HCT116 (cell line): ENCODE measurements around the gene INTS2. TPM values are rescaled to one million over a fixed set of nuclear protein-coding genes. Genes with fewer than 3 reads are reported as not detected.

Experiments used
- ATAC-seq: fragments of 200-7000 bp; cut with Tn5 transposase; 2 replicates; pipeline ENCODE4 v1.9.1; 2020; ENCODE audit warnings: mild to moderate bottlenecking, moderate library complexity
- BruUV-seq: library from RNA; stranded (reverse); fragments of 400-500 nt; replicated peaks from 2 replicates; lab custom pipeline; 2021; lab: Mats Ljungman, UMichigan
- CTCF ChIA-PET: fragments of 300-600 bp; sonication (Branson Sonifier 250); formaldehyde crosslinking; loops from one replicate; lab custom pipeline; 2021; ENCODE audit warnings: antibody characterized with exemption; lab: Charles Lee
- POLR2A ChIA-PET: fragments of 300-600, 350-600 bp; sonication (Branson Sonifier 250); formaldehyde crosslinking; loops from one replicate; lab custom pipeline; 2021; ENCODE audit warnings: antibody characterized with exemption; lab: Charles Lee
- RAD21 ChIA-PET, 2 experiments: fragments of 300-600 bp; sonication (Branson Sonifier 250); formaldehyde crosslinking; loops; one replicate each; lab custom pipeline; 2023; ENCODE audit warnings: low total read pairs in 2 of 2; ENCODE audit not compliant: uncharacterized antibody in 2 of 2, unreplicated experiment in 2 of 2, low non-redundant PET in 1 of 2; lab: Charles Lee
- DNase-seq: peaks from one replicate; pipeline ENCODE4 v3.0.0-alpha.2; 2010; ENCODE audit warnings: low read depth, low spot score
- H2AFZ ChIP-seq: fragments of 200-600 bp; shearing (Covaris generic), sonication (generic); 2 replicates; pipeline ENCODE4 v1.6.1; 2017; ENCODE audit warnings: low read depth, mixed run types, mixed read lengths, antibody characterized with exemption, low read length; ENCODE audit not compliant: poor library complexity, severe bottlenecking
- H3K27ac ChIP-seq: 2 replicates; pipeline ENCODE4 v1.5.1; 2012; ENCODE audit warnings: low read depth, low read length
- H3K27me3 ChIP-seq: fragments of 200-600 bp; sonication (generic); 2 replicates; pipeline ENCODE4 v1.6.1; 2016; ENCODE audit warnings: mixed run types, low read length, mixed read lengths; ENCODE audit not compliant: insufficient read depth
- H3K36me3 ChIP-seq, 2 experiments: fragments of 200-500 bp in 1 of 2; fragments of 200-600 bp in 1 of 2; sonication (Bioruptor generic) in 1 of 2; sonication (generic) in 1 of 2; 2 replicates each; pipeline versions ENCODE4 v1.5.1 to v1.6.1; 2014 to 2016; ENCODE audit warnings: low read length in 2 of 2, inconsistent platforms in 1 of 2, mixed read lengths in 1 of 2, mixed run types in 1 of 2; ENCODE audit not compliant: insufficient read depth in 2 of 2, control insufficient read depth in 1 of 2
- H3K4me1 ChIP-seq, 2 experiments: fragments of 200-600 bp in 1 of 2; sonication (generic) in 1 of 2; 2 replicates each; pipeline versions ENCODE4 v1.5.1 to v1.6.1; 2012 to 2017; ENCODE audit warnings: low read length in 2 of 2, inconsistent platforms in 1 of 2, mild to moderate bottlenecking in 1 of 2, mixed read lengths in 1 of 2, mixed run types in 1 of 2, moderate library complexity in 1 of 2; ENCODE audit not compliant: insufficient read depth in 2 of 2, control insufficient read depth in 1 of 2
- H3K4me2 ChIP-seq: fragments of 200-600 bp; sonication (generic); 2 replicates; pipeline ENCODE4 v1.6.1; 2017; ENCODE audit warnings: mixed run types, low read length, mixed read lengths
- H3K4me3 ChIP-seq, 2 experiments: fragments of 200-600 bp in 1 of 2; sonication (generic) in 1 of 2; replicated peaks in 1 of 2; 2 replicates each; pipeline ENCODE4 v1.5.1; 2011 to 2016; ENCODE audit warnings: low read length in 2 of 2, control low read depth in 1 of 2, low read depth in 1 of 2, mild to moderate bottlenecking in 1 of 2, mixed read lengths in 1 of 2, mixed run types in 1 of 2
- H3K79me2 ChIP-seq: fragments of 200-600 bp; sonication (generic); 2 replicates; pipeline ENCODE4 v1.6.1; 2017; ENCODE audit warnings: mild to moderate bottlenecking, mixed run types, low read length, moderate library complexity, mixed read lengths; ENCODE audit not compliant: insufficient read depth
- H3K9ac ChIP-seq: fragments of 200-600 bp; sonication (generic); 2 replicates; pipeline ENCODE4 v1.6.1; 2016; ENCODE audit warnings: low read length, mixed read lengths
- H3K9me2 ChIP-seq: fragments of 200-600 bp; sonication (generic), shearing (Covaris generic); 2 replicates; pipeline ENCODE4 v1.6.1; 2017; ENCODE audit warnings: mixed run types, mild to moderate bottlenecking, moderate library complexity; ENCODE audit not compliant: insufficient read depth
- H3K9me3 ChIP-seq, 2 experiments: fragments of 200-500 bp in 1 of 2; fragments of 200-600 bp in 1 of 2; sonication (Bioruptor generic) in 1 of 2; sonication (generic) in 1 of 2; 2 replicates each; pipeline ENCODE4 v1.6.1; 2014 to 2017; ENCODE audit warnings: low read length in 2 of 2, mixed read lengths in 2 of 2, inconsistent platforms in 1 of 2, low read depth in 1 of 2, mild to moderate bottlenecking in 1 of 2, mixed run types in 1 of 2, moderate library complexity in 1 of 2; ENCODE audit not compliant: control insufficient read depth in 1 of 2, insufficient read depth in 1 of 2
- H4K20me1 ChIP-seq: fragments of 200-600 bp; sonication (generic), shearing (Covaris generic); 2 replicates; pipeline ENCODE4 v1.6.1; 2017; ENCODE audit warnings: mixed run types, mild to moderate bottlenecking, moderate library complexity; ENCODE audit not compliant: insufficient read depth
- CBX3 ChIP-seq: IDR thresholded peaks from 2 replicates; pipeline ENCODE4 v1.6.1; 2012; ENCODE audit warnings: low read depth
- CEBPB ChIP-seq: IDR thresholded peaks from 2 replicates; pipeline ENCODE4 v1.6.1; 2012; ENCODE audit warnings: low read depth
- EGR1 ChIP-seq: IDR thresholded peaks from 2 replicates; pipeline ENCODE4 v1.6.1; 2012; ENCODE audit warnings: low read depth
- ELF1 ChIP-seq: IDR thresholded peaks from 2 replicates; pipeline ENCODE4 v1.6.1; 2012; ENCODE audit warnings: low read depth, borderline replicate concordance
- EZH2 ChIP-seq: fragments of 200-600 bp; sonication (generic); IDR thresholded peaks from 2 replicates; pipeline ENCODE4 v1.6.1; 2017; ENCODE audit warnings: antibody characterized with exemption, mixed run types
- FOSL1 ChIP-seq: IDR thresholded peaks from 2 replicates; pipeline ENCODE4 v1.6.1; 2012; ENCODE audit warnings: low read depth
- POLR2A ChIP-seq: IDR thresholded peaks from 2 replicates; pipeline ENCODE4 v1.7.0; 2011; ENCODE audit warnings: borderline replicate concordance; ENCODE audit not compliant: insufficient read depth, insufficient read length; ENCODE audit errors: extremely low read depth
- POLR2AphosphoS5 ChIP-seq: IDR thresholded peaks from 2 replicates; pipeline ENCODE4 v1.6.1; 2011; ENCODE audit warnings: mild to moderate bottlenecking, low read depth, low read length, moderate library complexity
- SIN3A ChIP-seq: IDR thresholded peaks from 2 replicates; pipeline ENCODE4 v1.6.1; 2012; ENCODE audit warnings: low read depth
- SRF ChIP-seq: IDR thresholded peaks from 2 replicates; pipeline ENCODE4 v1.6.1; 2012; ENCODE audit warnings: low read depth
- YY1 ChIP-seq: IDR thresholded peaks from 2 replicates; pipeline ENCODE4 v1.6.1; 2011; ENCODE audit warnings: low read length, low read depth, moderate library complexity, mild to moderate bottlenecking; ENCODE audit not compliant: insufficient replicate concordance; ENCODE audit errors: extremely low read depth
- ZFX ChIP-seq: fragments of 450-650 bp; IDR thresholded peaks from 2 replicates; pipeline ENCODE4 v1.6.1; 2017
- intact Hi-C: fragments of 100-400 bp; cut with micrococcal nuclease; formaldehyde crosslinking; loops from 2 replicates; pipeline ENCODE4 v1.10.0; 2022
- total RNA-seq: library from RNA; stranded (reverse); gene quantifications from one replicate; pipeline ENCODE4 v1.2.1, GENCODE V29; 2021; ENCODE audit not compliant: unreplicated experiment
- TF ChIP-seq, protein P1 (sequence below), 3 experiments: fragments of 200-600 bp in 1 of 3; sonication (generic) in 1 of 3; IDR thresholded peaks in 2 of 3; conservative IDR thresholded peaks in 1 of 3; 2 replicates each; pipeline ENCODE4 v1.5.1; 2012 to 2017; ENCODE audit warnings: low read depth in 2 of 3, low read length in 2 of 3, antibody characterized with exemption in 1 of 3, borderline replicate concordance in 1 of 3, control low read depth in 1 of 3, mild to moderate bottlenecking in 1 of 3, mixed read lengths in 1 of 3, mixed run types in 1 of 3, moderate library complexity in 1 of 3; ENCODE audit not compliant: insufficient read depth in 1 of 3
- TF ChIP-seq, protein P2 (sequence below): IDR thresholded peaks from 2 replicates; pipeline ENCODE4 v1.6.1; 2011; ENCODE audit warnings: mild to moderate bottlenecking, low read length, moderate library complexity; ENCODE audit not compliant: insufficient replicate concordance; ENCODE audit errors: extremely low read depth
- TF ChIP-seq, protein P3 (sequence below): IDR thresholded peaks from 2 replicates; pipeline ENCODE4 v1.6.1; 2012

The INTS2 gene
- total RNA-seq, 1 experiment from 2014 or later: 40.5 TPM

DNA sequence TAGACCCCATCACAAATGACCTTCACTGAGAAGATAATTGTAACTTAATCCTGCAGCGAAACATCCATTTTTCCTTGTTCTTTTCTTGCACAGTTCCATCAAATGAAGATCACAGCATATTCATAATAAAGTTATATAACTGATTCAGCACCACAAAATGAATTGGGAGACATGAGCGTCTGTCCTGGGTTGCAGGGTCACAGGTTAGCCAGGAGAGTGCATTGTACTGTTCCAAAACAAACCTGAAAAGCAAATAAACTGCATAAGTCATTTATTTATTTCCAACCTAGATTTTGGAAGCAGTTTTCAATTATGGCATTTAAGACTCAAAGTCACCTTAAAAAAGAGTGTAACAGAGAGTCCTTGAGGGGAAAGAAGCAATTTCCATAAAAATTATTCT is 18.6 kb upstream of the INTS2 start:
- no TSS peak for BruUV-seq
- CTCF ChIA-PET: no interaction called here

More for the DNA sequence above, 18.6 kb upstream of the INTS2 start:
- Histone ChIP-seq H3K27me3 (no peaks in the 10 kb centered on the region), H2AFZ (no peak overlapping the region), H3K9ac (no peak overlapping the region), H4K20me1 (no peaks in the 10 kb centered on the region; the same call in 1 of the 2 replicates), H3K4me2 (no peak overlapping the region), H3K4me3 (no peak overlapping the region), H3K27ac (no peak overlapping the region), H3K9me3 (no peaks in the 10 kb centered on the region), H3K79me2 (no peaks in the 10 kb centered on the region)
- no peak for DNase-seq
- POLR2A ChIA-PET: no interaction called here
- intact Hi-C loops: no loop called here
- RAD21 ChIA-PET: no interaction called here
- no peak for ATAC-seq
- TF ChIP-seq ELF1 (no peak), EZH2 (no peak), YY1 (no peak), POLR2AphosphoS5 (no peak), EGR1 (no peak), SIN3A (no peak), CBX3 (no peak), ZFX (no peak), POLR2A (no peak), CEBPB (no peak), FOSL1 (no peak), SRF (no peak)
- TF ChIP-seq, protein P1, sequence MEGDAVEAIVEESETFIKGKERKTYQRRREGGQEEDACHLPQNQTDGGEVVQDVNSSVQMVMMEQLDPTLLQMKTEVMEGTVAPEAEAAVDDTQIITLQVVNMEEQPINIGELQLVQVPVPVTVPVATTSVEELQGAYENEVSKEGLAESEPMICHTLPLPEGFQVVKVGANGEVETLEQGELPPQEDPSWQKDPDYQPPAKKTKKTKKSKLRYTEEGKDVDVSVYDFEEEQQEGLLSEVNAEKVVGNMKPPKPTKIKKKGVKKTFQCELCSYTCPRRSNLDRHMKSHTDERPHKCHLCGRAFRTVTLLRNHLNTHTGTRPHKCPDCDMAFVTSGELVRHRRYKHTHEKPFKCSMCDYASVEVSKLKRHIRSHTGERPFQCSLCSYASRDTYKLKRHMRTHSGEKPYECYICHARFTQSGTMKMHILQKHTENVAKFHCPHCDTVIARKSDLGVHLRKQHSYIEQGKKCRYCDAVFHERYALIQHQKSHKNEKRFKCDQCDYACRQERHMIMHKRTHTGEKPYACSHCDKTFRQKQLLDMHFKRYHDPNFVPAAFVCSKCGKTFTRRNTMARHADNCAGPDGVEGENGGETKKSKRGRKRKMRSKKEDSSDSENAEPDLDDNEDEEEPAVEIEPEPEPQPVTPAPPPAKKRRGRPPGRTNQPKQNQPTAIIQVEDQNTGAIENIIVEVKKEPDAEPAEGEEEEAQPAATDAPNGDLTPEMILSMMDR (IDR thresholded peaks at IDR 0.05 in 2 of 3, conservative IDR thresholded peaks at IDR 0.05 in 1 of 3; ENCODE audit: borderline replicate concordance in 1 of 3, insufficient read depth in 1 of 3, low read depth in 2 of 3, low read length in 2 of 3): no peak
- TF ChIP-seq, protein P2, sequence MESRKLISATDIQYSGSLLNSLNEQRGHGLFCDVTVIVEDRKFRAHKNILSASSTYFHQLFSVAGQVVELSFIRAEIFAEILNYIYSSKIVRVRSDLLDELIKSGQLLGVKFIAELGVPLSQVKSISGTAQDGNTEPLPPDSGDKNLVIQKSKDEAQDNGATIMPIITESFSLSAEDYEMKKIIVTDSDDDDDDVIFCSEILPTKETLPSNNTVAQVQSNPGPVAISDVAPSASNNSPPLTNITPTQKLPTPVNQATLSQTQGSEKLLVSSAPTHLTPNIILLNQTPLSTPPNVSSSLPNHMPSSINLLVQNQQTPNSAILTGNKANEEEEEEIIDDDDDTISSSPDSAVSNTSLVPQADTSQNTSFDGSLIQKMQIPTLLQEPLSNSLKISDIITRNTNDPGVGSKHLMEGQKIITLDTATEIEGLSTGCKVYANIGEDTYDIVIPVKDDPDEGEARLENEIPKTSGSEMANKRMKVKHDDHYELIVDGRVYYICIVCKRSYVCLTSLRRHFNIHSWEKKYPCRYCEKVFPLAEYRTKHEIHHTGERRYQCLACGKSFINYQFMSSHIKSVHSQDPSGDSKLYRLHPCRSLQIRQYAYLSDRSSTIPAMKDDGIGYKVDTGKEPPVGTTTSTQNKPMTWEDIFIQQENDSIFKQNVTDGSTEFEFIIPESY: no peak
- TF ChIP-seq, protein P3, sequence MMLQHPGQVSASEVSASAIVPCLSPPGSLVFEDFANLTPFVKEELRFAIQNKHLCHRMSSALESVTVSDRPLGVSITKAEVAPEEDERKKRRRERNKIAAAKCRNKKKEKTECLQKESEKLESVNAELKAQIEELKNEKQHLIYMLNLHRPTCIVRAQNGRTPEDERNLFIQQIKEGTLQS: no peak
- TF ChIP-seq, all 23 proteins: peak for 0
- no peaks in the 10 kb centered on the region for H3K4me1 ChIP-seq
- no peaks in the 10 kb centered on the region for H3K9me2 ChIP-seq
- peaks cover 46 to 72% of the 10 kb centered on the region in 2 experiments for H3K36me3 ChIP-seq
